T follicular helper cell (primary cell): ENCODE measurements around the gene MYRIP.
"Not testable (repeated sequence)": the region's sequence is repeated elsewhere in the genome, so short reads cannot be mapped to it uniquely, and the experiment has no call there.

Experiments
- DNase-seq: peaks from one replicate; pipeline ENCODE4 v3.0.0-alpha.2; 2020; ENCODE audit warnings: low read depth

The MYRIP gene

DNA sequence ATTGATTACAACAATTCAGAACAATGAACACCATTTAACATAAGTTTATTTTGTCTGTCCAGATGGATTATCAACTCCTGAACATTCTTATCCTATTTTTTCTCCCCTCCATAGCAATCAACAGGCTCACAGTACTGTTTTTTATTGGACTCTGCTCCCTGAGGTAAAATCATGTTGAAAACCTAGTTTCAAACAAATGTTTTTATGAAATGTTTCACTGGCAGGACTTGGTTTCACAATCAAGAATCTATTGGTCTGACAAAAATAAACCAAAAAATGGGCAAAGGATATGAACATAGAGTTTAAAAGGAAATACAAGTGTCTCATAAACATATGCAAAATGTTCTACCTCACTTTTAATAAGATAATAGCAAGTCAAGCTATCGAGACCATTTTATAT is 2.6 kb upstream of the MYRIP start:
- no peak for DNase-seq

DNA sequence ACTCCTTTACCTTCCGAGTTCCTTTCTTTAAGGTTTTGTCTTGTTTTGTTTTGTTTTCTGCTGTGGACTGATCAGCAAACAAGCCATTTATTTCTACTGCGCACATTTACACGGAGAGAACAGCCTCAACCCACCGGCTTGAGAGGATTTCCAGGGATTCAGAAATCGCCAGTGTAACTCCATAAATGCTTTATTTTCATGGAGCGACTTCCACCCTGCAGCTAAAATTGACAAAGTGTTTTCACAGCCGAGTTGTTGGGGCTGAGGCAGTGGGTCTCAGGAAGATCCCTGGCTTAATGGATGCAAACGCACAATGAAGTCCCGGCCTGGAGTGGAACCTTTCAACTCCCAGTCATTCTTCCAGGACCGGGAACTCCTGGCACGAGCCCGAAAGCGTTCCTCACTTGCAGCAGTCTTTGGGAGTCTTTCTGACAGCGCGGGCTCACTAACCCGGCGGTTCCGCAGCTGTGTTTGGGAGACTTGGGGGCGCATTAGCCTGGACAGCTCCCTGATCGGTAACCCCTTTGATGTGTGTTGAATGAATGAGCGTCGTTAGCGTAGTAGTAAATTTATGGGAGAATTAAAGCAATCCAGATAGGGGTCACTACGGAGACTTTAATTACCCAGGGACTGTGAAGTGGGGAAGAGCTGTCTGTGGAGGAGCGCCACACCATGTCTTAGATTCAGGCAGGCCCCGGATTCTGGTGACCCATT is 785 bp upstream of the MYRIP start:
- no peak for DNase-seq

DNA sequence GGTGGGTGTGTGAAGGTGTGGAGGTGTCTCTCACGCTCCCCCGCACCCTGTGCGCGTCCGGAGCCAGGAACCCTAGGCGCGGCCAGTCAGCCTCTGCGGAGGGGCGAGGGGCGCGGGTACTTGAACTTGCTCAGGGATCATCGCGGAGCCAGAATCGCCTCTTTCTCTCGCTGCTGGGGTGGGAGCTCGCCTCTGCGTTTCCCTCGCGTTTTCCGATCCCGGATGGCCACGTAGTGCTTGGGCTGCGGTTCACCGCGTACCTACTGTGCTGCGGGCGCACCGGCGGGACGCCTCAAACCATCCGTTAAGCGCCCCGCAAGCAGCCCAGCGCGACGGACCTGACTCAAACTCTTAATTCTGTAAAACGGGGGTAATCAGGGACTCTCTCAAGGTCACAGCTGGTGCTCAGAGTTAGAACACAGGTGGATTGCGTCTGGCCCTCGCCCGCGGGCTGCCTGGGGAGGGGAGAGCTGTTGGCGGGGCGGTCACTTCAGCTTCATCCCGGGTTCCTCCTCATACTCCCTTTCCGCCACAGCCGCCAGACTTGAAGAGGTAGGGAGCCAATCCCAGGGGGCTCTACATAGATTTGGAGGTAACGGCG is 686 bp downstream of the MYRIP start:
- DNase-seq: no peak

GRCh38 chr3:39810647-39811161 is 1.3 kb downstream of the MYRIP start:
- no peak for DNase-seq

- DNase-seq: no peak
These were observed 2.2 kb downstream of the MYRIP start for GRCh38 chr3:39811561-39811960.

- no peak for DNase-seq
These were observed 3.1 kb downstream of the MYRIP start for GRCh38 chr3:39812537-39812936.

GRCh38 chr3:39814007-39814406 is 4.6 kb downstream of the MYRIP start:
- no peak for DNase-seq

DNA sequence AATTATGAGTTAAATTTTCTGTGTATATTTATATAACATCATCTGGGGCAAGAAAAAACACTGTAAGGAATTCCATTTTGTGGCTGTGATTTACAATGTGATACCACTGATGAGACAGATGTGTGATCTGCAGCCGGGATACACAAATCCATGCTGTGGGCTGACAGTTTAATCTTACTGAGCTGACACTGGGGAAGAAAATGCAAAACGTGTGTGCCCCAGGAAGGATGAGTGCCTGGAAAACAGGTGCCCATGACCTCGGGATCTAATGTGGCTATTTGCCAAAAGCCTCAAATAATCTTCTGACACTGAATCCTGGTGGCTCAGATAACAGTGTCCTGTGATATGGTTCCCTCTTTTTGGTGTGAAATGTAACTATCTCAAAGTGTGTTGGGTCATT is 10.5 kb downstream of the MYRIP start:
- DNase-seq: no peak

DNA sequence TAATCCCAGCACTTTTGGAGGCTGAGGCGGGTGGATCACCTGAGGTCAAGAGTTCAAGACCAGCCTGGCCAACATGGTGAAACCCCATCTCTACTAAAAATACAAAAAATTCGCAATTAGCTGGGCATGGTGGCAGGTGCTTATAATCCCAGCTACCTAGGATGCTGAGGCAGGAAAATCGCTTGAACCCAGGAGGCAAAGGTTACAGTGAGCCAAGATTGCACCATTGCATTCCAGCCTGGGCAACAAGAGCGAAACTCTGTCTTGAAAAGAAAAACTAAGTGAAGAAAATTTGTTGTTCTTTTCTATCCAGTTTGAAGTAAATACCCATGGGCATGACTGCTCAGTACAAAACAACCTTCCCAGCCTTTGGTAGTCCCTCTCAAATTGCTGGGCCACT is 24.4 kb downstream of the MYRIP start:
- DNase-seq: not testable (repeated sequence)

- DNase-seq: no peak
These were observed 30.1 kb downstream of the MYRIP start for GRCh38 chr3:39839484-39839883.

- no peak for DNase-seq
These were observed 34.0 kb downstream of the MYRIP start for GRCh38 chr3:39843440-39843839.

- DNase-seq: no peak
These were observed 39.0 kb downstream of the MYRIP start for GRCh38 chr3:39848365-39848764.

DNA sequence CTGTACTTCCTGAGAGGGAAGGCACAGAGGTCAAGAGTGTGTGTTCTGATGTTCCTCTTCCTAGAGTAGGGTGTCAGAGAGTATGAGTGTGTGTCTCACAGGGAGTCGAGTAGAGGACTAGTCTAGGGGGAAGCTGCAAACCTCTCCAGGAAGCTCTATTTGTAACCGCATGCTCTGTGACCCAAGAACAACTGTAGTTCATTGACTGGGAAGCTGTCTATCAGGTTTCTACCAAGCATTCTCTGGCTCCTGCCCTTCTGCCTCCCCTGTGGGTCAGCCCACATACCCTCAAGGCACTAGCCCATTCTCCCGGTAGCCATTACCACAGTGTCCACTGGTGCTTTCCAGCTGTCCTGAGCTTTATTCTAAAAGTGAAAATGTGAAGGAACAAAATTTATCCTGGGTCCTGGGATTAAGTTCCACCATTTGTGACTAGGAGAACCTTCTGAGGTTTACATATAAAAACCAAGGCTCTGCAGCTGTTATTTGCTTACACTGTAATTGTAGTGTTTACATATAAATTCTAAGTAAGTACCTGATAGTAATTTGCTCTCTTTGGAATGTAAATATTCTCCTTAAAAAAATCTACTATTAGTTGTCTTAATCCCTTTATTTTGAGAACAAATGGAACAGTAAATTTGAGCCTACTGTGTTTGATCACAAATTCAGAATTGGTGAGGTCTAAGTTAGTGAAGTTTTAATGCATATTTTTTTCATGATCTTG is 40.7 kb downstream of the MYRIP start:
- DNase-seq: no peak

DNA sequence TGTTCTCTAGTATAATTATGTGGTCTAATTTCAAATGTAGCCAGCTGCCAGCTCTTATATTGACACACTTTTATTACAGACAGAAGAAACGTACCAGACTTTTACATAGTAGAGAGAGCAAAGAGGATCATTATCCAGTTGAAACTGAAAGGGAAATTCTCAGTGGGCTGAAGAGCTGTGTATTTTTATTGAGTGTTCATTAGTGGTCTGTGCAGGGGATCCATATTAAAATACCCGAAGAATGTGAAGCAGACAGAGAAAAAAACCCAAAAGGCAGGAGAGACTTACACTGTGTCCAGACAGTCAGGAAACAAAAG is 41.3 kb downstream of the MYRIP start:
- DNase-seq: no peak

GRCh38 chr3:39855517-39855916 is 46.1 kb downstream of the MYRIP start:
- DNase-seq: no peak

- DNase-seq: no peak
These were observed 60.5 kb downstream of the MYRIP start for GRCh38 chr3:39869890-39870289.

DNA sequence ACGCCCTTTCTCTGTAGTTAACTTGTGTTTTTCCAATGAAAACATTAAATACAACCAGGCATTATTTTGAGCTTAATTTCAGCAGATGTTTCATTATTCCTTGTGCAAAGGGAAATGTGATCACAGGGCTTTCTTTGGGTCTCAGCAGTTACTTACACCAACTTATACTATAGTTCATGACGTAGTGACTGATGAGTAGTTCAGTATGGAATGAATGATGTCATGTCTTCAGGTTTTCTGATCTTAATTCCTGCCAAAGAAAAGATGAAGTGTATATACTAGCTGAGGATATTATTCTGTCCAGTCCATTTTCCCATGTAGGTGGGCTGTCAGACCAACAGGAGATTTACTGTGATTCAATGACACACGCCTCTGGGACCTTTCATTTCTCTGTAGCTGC is 61.3 kb downstream of the MYRIP start:
- no peak for DNase-seq

DNA sequence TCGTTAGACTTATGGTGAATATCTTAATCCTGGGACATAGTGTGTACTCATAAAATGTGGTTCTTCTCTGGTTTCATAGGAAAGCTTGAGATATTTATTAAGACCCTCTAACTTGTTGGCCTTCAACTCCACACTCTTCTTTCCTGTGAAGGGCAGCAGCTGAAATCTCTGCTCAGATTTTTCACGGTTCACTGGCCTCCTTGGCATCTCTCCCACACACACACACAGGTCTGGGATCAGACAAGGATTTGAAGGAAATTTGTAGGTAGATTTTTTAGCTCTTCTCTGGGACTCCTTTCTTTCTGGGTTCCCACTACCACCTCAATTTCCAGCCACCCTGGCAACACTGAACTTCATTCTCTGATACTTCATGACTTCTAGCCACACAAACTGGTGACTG is 70.2 kb downstream of the MYRIP start:
- no peak for DNase-seq

- no peak for DNase-seq
These were observed 72.7 kb downstream of the MYRIP start for GRCh38 chr3:39882111-39882510.

DNA sequence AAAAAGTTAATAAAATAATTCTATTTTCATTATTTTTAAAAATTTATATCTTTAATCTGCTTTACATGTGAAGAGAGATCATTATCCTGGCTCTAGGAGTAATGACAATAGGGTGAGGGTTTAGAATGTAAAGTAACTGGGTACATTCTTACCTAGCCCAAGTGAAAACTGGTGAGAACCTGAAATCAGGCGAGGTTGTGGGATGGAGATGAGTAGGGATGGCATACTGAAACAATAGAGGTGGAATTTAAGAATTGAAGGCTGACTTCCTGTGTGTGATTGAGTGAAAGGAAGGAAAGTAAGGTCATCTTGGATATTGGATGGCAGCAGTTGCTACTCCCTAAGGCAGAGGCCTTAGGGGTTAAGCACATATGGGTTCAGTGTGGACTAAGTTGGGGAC is 82.7 kb downstream of the MYRIP start:
- no peak for DNase-seq

GRCh38 chr3:39896184-39896583 is 86.8 kb downstream of the MYRIP start:
- DNase-seq: no peak

DNA sequence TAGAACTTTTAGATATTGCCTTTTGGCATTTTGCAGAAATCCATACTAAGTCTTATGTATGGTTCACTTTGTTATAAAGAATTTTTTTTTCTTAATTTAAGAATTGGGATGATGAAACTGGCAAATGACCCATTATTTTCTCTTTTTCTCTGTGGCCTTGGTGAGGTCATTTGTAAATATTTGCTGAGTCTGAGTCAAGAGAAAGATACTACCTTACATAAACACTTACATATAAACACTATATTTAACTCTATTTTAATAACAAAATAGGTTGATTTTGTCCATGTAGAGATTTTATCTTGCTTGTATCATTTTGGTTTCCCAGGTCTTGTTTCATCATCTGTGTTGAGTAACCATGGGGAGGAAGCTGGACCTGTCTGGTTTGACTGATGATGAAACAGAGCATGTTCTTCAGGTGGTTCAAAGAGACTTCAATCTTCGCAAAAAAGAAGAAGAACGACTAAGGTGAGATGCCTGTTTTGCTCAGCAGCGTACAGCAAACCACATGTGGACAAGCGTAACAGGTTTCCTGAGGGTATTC is 91.1 kb downstream of the MYRIP start:
- no peak for DNase-seq

- no peak for DNase-seq
These were observed 93.8 kb downstream of the MYRIP start for GRCh38 chr3:39903253-39903652.
